HG02938 (cell line): ENCODE results near the gene ALDH18A1.
A peak's percentile ranks its signal among the peaks of the same experiment; 100 is the strongest.

ENCODE experiments used
- ATAC-seq: cut with Tn5 transposase; IDR thresholded peaks from one replicate; pipeline ENCODE4 v1.9.1; 2021; ENCODE audit warnings: mild to moderate bottlenecking, moderate library complexity; ENCODE audit not compliant: unreplicated experiment

Gene ALDH18A1

GRCh38 chr10:95588025-95588424 is 68.5 kb downstream of the ALDH18A1 start:
- no peak for ATAC-seq

- no peak for ATAC-seq
These were observed 76.5 kb downstream of the ALDH18A1 start for GRCh38 chr10:95579835-95580535.

GRCh38 chr10:95579292-95579691 is 77.2 kb downstream of the ALDH18A1 start:
- no peak for ATAC-seq

GRCh38 chr10:95578619-95579018 is 77.9 kb downstream of the ALDH18A1 start:
- no peak for ATAC-seq

- ATAC-seq, result no peak
These were observed 81.7 kb downstream of the ALDH18A1 start for GRCh38 chr10:95574649-95575365.

GRCh38 chr10:95573964-95574604 is 82.4 kb downstream of the ALDH18A1 start:
- no peak for ATAC-seq

- no peak for ATAC-seq
These were observed 83.0 kb downstream of the ALDH18A1 start for GRCh38 chr10:95573527-95573926.

GRCh38 chr10:95572131-95572820 is 84.2 kb downstream of the ALDH18A1 start:
- ATAC-seq, result no peak

- no peak for ATAC-seq
These were observed 85.1 kb downstream of the ALDH18A1 start for GRCh38 chr10:95571390-95571789.

- no peak for ATAC-seq
These were observed 87.1 kb downstream of the ALDH18A1 start for GRCh38 chr10:95569368-95569767.

GRCh38 chr10:95567903-95568630 is 88.4 kb downstream of the ALDH18A1 start:
- no peak for ATAC-seq

- ATAC-seq, result no peak
These were observed 90.4 kb downstream of the ALDH18A1 start for GRCh38 chr10:95566136-95566535.

- ATAC-seq, result no peak
These were observed 91.2 kb downstream of the ALDH18A1 start for GRCh38 chr10:95565336-95565735.

- no peak for ATAC-seq
These were observed 92.2 kb downstream of the ALDH18A1 start for GRCh38 chr10:95564291-95564690.

- no peak for ATAC-seq
These were observed 94.1 kb downstream of the ALDH18A1 start for GRCh38 chr10:95562341-95562965.

- no peak for ATAC-seq
These were observed 94.7 kb downstream of the ALDH18A1 start for GRCh38 chr10:95561864-95562177.

GRCh38 chr10:95561177-95561863 is 95.2 kb downstream of the ALDH18A1 start, which contains the start of gene SORBS1:
Gene SORBS1 (minus strand): TSS chr10:95561371. CDS start chr10:95441135, 120,236 bp downstream.
- ATAC-seq, result peak; percentile 98

GRCh38 chr10:95560278-95561176 is 96.0 kb downstream of the ALDH18A1 start:
- ATAC-seq, result no peak

- ATAC-seq, result no peak
These were observed 96.6 kb downstream of the ALDH18A1 start for GRCh38 chr10:95559896-95560277.
